Measurements from ENCODE around the gene ORC1.

ORC1 gene

GRCh38 chr1:52343979-52344378, 60.2 kb downstream of the ORC1 start:
- no peak for DNase-seq (ENCODE audit: low spot score)

GRCh38 chr1:52341655-52342260, 62.5 kb downstream of the ORC1 start:
- no peak for DNase-seq (ENCODE audit: low spot score)

GRCh38 chr1:52337439-52337838, 66.8 kb downstream of the ORC1 start:
- no peak for DNase-seq (ENCODE audit: low spot score)

GRCh38 chr1:52334906-52335528, 69.2 kb downstream of the ORC1 start:
- DNase-seq (ENCODE audit: low spot score): no peak

DNA sequence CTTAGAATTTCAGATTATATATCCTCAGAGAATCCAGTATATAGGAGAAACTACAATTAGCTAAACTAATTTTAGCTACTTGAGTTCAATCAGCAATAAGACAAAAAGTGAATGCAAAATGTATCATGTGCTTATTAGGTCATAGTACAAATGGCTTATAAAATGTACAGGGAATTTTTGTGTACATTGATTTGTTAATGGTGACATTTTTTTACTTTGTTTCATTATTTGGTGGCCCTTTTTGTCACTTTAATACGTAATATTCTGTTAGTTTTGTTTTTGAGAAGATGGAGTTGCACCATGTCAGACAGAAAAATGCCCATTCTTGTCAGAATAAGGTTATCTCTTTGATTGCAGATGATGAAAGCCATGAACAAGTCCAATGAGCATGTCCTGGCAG, 71.8 kb downstream of the ORC1 start:
- no peak for DNase-seq (ENCODE audit: low spot score)

- DNase-seq (ENCODE audit: low spot score): no peak
Measured at GRCh38 chr1:52328615-52329014, 75.6 kb downstream of the ORC1 start.

DNA sequence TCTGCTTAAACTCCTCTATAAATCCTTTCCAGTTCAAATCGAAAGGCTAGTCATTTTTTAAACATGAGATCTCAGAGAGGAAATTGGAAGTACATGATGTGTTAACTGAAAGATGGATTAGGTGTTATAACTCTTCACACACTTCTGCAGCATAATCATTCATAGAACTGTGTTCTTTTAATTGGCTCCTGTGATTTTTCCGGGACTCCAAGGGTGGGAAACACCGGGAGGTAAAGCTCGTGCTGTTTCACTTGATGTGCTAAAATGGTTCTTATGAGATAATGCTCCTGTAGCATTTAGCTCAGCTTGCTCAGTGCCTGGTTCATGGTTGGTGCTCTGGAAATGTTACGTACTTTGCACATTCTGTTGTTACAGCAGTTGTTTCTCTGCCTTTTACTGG, 78.4 kb downstream of the ORC1 start:
- no peak for DNase-seq (ENCODE audit: low spot score)

DNA sequence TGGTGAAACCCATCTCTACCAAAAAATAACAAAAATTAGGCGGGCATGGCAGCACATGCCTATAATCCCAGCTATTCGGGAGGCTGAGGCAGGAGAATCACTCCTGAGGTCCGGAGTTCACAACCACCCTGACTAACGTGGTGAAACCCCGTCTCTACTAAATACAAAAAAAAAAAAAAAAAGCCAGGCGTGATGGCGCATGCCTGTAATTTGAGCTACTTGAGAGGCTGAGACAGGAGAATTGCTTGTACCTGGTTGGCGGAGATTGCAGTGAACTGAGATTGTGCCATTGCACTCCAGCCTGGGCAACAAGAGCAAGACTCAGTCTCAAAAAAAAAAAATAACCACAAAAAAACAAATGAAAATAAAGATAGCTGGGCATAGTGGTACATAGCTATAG, 80.5 kb downstream of the ORC1 start:
- no peak for DNase-seq (ENCODE audit: low spot score)
